Osteoblast (primary cell): Measurements from ENCODE around the gene ATG9B. TPM values are rescaled to one million over a fixed set of nuclear protein-coding genes. Genes with fewer than 3 reads are reported as not detected.
A peak's percentile ranks its signal among the peaks of the same experiment; 100 is the strongest.

Experiments
- DNase-seq: peaks from one replicate; pipeline ENCODE4 v3.0.0; 2011; ENCODE audit warnings: low spot score, mixed read lengths; ENCODE audit not compliant: insufficient read length; ENCODE audit errors: missing footprints
- H2AFZ ChIP-seq: 2 replicates; pipeline ENCODE4 v1.6.0; 2011; ENCODE audit warnings: mild to moderate bottlenecking, low read length
- H3K27ac ChIP-seq: 2 replicates; pipeline ENCODE4 v1.5.1; 2011; ENCODE audit warnings: mild to moderate bottlenecking, low read depth, low read length, moderate library complexity
- H3K27me3 ChIP-seq: 2 replicates; pipeline ENCODE4 v1.6.0; 2012; ENCODE audit warnings: mild to moderate bottlenecking, control low read depth, inconsistent platforms, low read length, moderate library complexity; ENCODE audit not compliant: insufficient read depth
- H3K36me3 ChIP-seq: 2 replicates; pipeline ENCODE4 v1.5.1; 2011; ENCODE audit warnings: mild to moderate bottlenecking, low read length, control low read depth, moderate library complexity; ENCODE audit not compliant: insufficient read depth
- H3K4me1 ChIP-seq: 2 replicates; pipeline ENCODE4 v1.5.1; 2011; ENCODE audit warnings: mild to moderate bottlenecking, low read length, control low read depth, moderate library complexity; ENCODE audit not compliant: insufficient read depth
- H3K4me2 ChIP-seq: 2 replicates; pipeline ENCODE4 v1.6.0; 2011; ENCODE audit warnings: mild to moderate bottlenecking, low read length; ENCODE audit not compliant: insufficient read depth
- H3K4me3 ChIP-seq: fragments of 200-600 bp; sonication (generic); 3 replicates; pipeline ENCODE4 v1.5.1; 2012; ENCODE audit warnings: mild to moderate bottlenecking, low read length, inconsistent platforms; ENCODE audit not compliant: insufficient read depth
- H3K79me2 ChIP-seq: 2 replicates; pipeline ENCODE4 v1.6.0; 2012; ENCODE audit warnings: mild to moderate bottlenecking, low read length, control low read depth, inconsistent platforms; ENCODE audit not compliant: insufficient read depth
- H3K9me3 ChIP-seq: 2 replicates; pipeline ENCODE4 v1.5.1; 2011; ENCODE audit warnings: low read depth, low read length, control low read depth
- H4K20me1 ChIP-seq: 2 replicates; pipeline ENCODE4 v1.6.0; 2012; ENCODE audit warnings: mild to moderate bottlenecking, low read length, control low read depth; ENCODE audit not compliant: insufficient read depth
- total RNA-seq: library from RNA; depleted of rRNA; stranded (reverse); fragments of >200 nt; gene quantifications from 2 replicates; pipeline ENCODE4 v1.2.3, GENCODE V29; 2012
- TF ChIP-seq, protein P1 (sequence below): IDR thresholded peaks from 2 replicates; pipeline ENCODE4 v1.5.1; 2011; ENCODE audit warnings: mild to moderate bottlenecking, low read depth, low read length, moderate library complexity; ENCODE audit errors: extremely low read depth

The ATG9B gene
- total RNA-seq, 1 donor: not detected

DNA sequence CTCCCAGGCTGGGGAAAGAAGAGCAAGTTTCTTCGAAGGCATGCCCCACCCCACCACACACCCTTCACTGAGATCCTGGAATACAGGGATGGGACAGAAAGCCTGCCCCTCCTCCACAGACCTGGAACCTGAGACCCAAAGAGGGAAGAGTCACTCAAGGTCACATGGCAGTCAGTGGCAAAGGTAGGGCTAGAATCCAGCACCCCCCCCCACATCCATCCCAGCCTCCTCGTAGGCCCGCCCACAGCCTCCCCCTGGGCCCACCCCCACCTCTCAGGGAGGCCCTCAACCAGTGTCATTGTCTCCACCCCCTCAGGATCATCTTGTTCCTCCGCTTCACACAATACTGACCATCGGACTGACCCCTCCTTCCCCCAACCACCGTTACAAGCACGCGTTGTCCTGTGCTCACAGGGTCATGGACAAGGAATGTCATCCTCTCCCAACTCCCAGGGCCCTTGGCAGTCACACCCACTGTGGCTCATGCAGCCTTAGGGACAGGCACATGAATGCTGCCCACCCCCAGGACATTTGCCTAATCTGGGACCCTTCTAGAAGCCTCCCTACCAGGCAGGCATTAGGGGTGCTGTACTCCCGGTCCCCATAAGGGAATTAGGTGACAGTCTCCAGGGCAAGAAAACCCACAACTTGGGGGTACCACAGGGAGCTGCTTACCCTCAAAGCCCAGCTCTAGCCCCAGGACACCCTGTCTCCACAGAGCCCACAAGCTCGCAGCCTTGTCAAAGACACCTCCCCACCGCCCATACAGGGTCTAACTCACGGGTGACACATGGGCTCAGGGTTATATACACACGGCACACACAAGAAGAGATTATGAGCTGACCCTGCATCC, 47.5 kb downstream of the ATG9B start:
- Histone ChIP-seq H3K27me3 (peaks cover 51% of the 10 kb centered on the region), H4K20me1 (no peaks in the 10 kb centered on the region), H3K27ac (no peak overlapping the region), H3K9me3 (no peaks in the 10 kb centered on the region), H3K4me2 (no peak overlapping the region), H2AFZ (no peak overlapping the region), H3K4me1 (no peaks in the 10 kb centered on the region), H3K36me3 (no peaks in the 10 kb centered on the region), H3K79me2 (no peaks in the 10 kb centered on the region), H3K4me3 (no peak overlapping the region)
- TF ChIP-seq, protein P1, sequence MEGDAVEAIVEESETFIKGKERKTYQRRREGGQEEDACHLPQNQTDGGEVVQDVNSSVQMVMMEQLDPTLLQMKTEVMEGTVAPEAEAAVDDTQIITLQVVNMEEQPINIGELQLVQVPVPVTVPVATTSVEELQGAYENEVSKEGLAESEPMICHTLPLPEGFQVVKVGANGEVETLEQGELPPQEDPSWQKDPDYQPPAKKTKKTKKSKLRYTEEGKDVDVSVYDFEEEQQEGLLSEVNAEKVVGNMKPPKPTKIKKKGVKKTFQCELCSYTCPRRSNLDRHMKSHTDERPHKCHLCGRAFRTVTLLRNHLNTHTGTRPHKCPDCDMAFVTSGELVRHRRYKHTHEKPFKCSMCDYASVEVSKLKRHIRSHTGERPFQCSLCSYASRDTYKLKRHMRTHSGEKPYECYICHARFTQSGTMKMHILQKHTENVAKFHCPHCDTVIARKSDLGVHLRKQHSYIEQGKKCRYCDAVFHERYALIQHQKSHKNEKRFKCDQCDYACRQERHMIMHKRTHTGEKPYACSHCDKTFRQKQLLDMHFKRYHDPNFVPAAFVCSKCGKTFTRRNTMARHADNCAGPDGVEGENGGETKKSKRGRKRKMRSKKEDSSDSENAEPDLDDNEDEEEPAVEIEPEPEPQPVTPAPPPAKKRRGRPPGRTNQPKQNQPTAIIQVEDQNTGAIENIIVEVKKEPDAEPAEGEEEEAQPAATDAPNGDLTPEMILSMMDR: no peak
- no peak for DNase-seq

DNA sequence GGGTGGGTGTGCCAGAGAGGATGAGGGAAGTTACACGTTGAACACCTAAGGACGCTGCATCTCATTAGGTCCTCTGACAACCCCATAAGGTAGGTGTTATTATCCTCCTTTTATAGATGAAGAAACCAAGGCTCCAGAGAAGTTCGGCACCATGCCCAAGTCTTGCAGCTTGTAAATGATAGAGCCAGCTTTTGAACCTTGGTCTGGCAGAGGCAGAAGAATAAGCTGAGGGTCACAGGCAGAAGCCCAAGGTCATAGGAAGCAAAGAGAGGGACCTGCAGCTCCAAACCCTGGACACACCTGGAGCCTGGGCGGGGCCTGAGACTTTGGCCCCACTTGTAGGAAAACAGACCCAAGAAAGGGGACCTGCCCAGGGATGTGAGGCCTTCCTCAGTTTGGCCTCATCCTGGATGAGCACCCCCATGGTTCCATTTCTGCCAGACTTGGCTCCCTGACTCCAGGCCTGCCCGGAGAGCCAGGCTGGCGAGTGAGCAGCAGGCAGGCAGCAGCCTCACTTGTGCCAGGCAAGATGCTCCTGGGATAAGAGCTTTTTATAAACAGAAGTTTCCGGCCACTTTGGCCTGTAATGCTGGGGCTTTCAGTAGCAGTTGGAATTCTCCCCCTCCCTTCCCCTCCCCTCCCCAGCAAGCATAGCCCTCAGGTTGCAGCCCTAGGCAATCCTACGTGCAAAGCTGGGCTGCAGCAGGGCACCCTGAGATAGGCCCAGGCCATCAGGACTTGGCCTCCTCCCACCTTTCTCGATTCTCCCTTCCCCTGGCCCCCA, 48.6 kb downstream of the ATG9B start:
- DNase-seq: no peak
- TF ChIP-seq, protein P1: no peak
- Histone ChIP-seq H3K9me3 (no peaks in the 10 kb centered on the region), H2AFZ (no peak overlapping the region), H3K4me3 (no peak overlapping the region), H3K4me2 (no peak overlapping the region), H3K36me3 (no peaks in the 10 kb centered on the region), H3K27ac (no peak overlapping the region), H3K27me3 (peaks cover 48% of the 10 kb centered on the region), H3K79me2 (no peaks in the 10 kb centered on the region), H4K20me1 (no peaks in the 10 kb centered on the region), H3K4me1 (no peaks in the 10 kb centered on the region)

DNA sequence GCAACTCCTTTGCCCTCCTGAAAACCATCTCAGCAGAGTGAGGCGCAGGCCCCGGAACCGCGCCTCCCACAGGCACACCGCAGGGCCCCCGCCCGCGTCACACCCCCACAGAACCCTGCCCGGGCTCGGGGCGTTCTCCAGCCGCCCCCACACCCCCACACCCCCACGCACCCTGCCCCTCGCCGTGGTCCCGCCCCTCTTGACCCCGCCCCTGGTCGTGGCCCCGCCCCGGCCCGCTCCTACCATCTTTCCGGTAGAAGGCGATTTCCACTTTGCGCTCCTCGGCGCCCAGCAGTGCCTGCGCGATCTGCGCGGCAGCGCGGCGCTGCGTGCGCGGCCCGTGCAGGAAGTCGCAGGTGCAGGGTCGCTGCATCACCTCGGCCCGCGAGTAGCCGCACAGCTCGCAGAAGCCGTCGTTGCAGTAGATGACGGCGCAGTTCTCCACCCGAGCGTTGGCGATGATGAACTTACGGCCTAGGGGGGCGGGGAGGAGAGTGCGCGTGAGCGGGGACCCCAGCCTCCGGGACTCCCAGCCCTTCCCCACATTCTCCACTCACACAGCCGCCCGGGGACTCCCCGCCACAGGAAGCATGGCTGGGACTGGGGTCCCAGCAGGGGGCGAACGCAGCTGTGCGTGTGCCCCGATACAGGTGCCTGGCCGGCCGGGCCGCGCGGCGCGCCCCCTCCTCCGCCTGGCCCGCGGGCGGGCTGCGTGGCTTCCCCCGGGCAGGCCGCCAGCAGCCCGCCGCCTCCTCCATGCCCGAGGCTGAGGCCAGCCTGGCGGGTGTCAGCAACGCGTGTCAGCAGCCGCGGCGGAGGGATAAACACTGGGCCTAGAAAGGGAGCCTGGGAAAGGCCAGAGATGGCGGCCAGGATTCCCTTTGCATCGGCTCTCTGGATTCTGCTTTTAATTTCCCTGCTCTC, 49.6 kb downstream of the ATG9B start:
- Histone ChIP-seq H4K20me1 (no peaks in the 10 kb centered on the region), H3K27ac (no peak overlapping the region), H3K4me1 (no peaks in the 10 kb centered on the region), H3K9me3 (no peaks in the 10 kb centered on the region), H3K79me2 (no peaks in the 10 kb centered on the region), H2AFZ (no peak overlapping the region), H3K4me3 (peak overlapping the region; percentile 25), H3K27me3 (peaks cover 43% of the 10 kb centered on the region), H3K4me2 (peak overlapping the region; percentile 57), H3K36me3 (no peaks in the 10 kb centered on the region)
- DNase-seq: peak; percentile 95
- TF ChIP-seq, protein P1: no peak
